HUES64 (cell line): ENCODE data around the gene KRTAP10-7.
"Not testable (repeated sequence)": the region's sequence is repeated elsewhere in the genome, so short reads cannot be mapped to it uniquely, and the experiment has no call there.

Source experiments
- H3K27ac ChIP-seq: 2 replicates; pipeline ENCODE4 v1.7.0; 2013; ENCODE audit warnings: low read depth, low read length, inconsistent platforms
- H3K27me3 ChIP-seq: 2 replicates; pipeline ENCODE4 v1.6.1; 2013; ENCODE audit warnings: mild to moderate bottlenecking, low read length; ENCODE audit not compliant: insufficient read depth
- H3K36me3 ChIP-seq: 2 replicates; pipeline ENCODE4 v1.6.1; 2013; ENCODE audit warnings: mild to moderate bottlenecking, low read length; ENCODE audit not compliant: insufficient read depth
- H3K4me1 ChIP-seq: 2 replicates; pipeline ENCODE4 v1.6.1; 2013; ENCODE audit warnings: mild to moderate bottlenecking, low read length, moderate library complexity; ENCODE audit not compliant: insufficient read depth
- H3K4me3 ChIP-seq: 2 replicates; pipeline ENCODE4 v1.5.1; 2013; ENCODE audit warnings: mild to moderate bottlenecking, low read length, moderate library complexity
- H3K9ac ChIP-seq: 2 replicates; pipeline ENCODE4 v1.6.1; 2013; ENCODE audit warnings: mild to moderate bottlenecking, low read depth, low read length
- H3K9me3 ChIP-seq: 2 replicates; pipeline ENCODE4 v1.6.1; 2013; ENCODE audit warnings: low read depth, low read length; ENCODE audit not compliant: insufficient read depth
- WGBS: fragments of 150-250, 120-280 bp; methylation state at CpG from one replicate; pipeline ENCODE4 v1.1.7; 2013; ENCODE audit warnings: missing lambda C conversion rate; 5-methylcytosine and 5-hydroxymethylcytosine counted together

KRTAP10-7 gene

DNA sequence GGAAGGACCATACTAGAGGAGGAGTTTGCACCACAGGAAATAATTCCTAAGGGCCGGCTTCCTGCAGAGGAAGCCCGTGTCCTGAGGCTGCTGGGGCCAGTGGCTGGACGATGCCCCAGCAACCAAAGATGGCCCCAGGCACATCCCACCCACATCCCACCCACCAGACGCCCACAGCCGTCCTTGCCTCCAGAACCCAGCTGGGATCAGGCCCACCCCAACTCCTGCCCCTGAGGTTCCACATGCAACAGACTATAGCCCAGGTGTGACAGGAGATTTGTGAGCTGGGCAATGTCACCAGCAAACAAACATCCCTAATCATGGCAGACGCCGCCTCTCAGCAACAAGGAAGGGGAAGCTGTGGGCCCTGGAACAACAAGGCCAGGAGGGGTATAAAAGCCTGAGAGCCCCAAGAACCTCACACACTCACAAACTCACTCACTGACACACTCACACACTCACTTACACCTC, 26.3 kb downstream of the KRTAP10-7 start, which contains the start of gene KRTAP10-9:
TSS of gene KRTAP10-9 (plus strand) at position 421 of the 471 bp plus-strand sequence. CDS start 79 bp downstream, outside the sequence.
- Histone ChIP-seq H3K27ac (no peak within 1 kb of the TSS), H3K36me3 (no peaks in the 10 kb centered on the region), H3K4me1 (no peaks in the 10 kb centered on the region), H3K9me3 (peaks cover 31% of the 10 kb centered on the region), H3K27me3 (no peaks in the 10 kb centered on the region), H3K4me3 (no peak within 1 kb of the TSS), H3K9ac (no peak within 1 kb of the TSS)
- 80% methylated on average over 7 of the region's 7 CpGs for WGBS

DNA sequence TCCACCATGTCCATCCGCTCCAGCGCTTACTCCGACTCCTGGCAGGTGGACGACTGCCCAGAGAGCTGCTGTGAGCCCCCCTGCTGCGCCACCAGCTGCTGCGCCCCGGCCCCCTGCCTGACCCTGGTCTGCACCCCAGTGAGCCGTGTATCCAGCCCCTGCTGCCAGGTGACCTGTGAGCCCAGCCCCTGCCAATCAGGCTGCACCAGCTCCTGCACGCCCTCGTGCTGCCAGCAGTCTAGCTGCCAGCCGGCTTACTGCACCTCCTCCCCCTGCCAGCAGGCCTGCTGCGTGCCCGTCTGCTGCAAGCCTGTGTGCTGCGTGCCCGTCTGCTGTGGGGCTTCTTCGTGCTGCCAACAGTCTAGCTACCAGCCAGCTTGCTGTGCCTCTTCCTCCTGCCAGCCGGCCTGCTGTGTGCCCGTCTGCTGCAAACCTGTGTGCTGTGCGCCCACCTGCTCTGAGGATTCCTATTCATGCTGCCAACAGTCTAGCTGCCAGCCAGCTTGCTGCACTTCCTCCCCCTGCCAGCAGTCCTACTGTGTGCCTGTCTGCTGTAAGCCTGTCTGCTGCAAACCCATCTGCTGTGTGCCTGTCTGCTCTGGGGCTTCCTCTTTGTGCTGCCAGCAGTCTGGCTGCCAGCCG, 26.9 kb downstream of the KRTAP10-7 start:
- H3K27ac ChIP-seq, H3K27me3 ChIP-seq, H3K4me3 ChIP-seq, H3K9ac ChIP-seq, H3K4me1 ChIP-seq, H3K36me3 ChIP-seq: not testable (repeated sequence)
- peaks cover 36% of the 10 kb centered on the region for H3K9me3 ChIP-seq
- WGBS, result 91% methylated on average over 20 of the region's 20 CpGs

DNA sequence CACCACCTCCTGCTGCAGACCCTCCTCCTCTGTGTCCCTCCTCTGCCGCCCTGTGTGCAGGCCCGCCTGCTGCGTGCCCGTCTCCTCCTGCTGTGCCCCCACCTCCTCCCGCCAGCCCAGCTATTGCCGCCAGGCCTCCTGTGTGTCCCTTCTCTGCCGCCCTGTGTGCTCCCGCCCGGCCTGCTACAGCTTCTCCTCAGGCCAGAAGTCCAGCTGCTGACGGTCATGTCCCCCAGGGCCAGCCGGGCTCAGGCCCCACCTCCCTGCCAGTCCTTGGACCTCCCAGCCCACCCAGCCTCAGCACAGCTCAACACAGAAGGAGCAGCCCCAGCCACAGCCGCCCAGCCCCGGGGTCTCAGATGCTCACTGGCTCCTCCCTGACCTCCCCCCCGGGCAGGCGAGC, 27.4 kb downstream of the KRTAP10-7 start:
- not testable (repeated sequence) for H3K4me3 ChIP-seq, H3K27ac ChIP-seq, H3K4me1 ChIP-seq, H3K36me3 ChIP-seq, H3K27me3 ChIP-seq, H3K9ac ChIP-seq
- peaks cover 32% of the 10 kb centered on the region for H3K9me3 ChIP-seq
- WGBS, result 84% methylated on average over 15 of the region's 15 CpGs

DNA sequence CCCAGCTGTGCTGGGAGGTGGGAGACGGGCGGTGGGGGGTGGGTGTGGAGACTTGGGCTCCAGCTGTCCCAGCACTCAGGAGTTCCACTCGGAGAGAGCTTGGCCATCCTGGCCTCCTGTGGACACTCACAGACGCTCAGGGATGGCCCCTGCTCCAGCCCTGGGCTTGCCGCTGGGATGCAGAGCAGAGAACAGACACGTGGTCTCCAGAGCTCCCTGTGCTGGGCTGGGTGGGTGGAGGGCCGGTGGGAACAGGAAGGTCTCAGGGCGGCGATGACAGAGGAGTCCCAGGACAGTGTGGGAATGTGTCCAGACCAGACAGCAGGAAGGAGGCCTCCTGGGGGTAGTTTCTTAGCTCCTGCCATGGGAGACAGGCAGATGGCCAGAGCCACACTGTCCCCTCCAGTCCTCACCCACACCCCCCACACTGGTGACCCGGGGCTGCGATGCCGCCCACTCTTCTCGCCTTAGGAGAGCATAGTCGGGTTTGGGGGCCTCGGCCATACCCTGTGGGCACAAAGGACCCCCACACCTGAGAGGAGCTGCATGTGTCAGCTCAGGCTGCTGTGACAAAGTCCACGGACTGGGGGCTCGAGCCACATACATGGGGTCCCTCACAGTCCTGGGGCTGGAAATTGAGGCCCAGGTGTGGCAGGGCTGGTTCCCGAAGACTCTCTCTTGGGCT, 28.5 kb downstream of the KRTAP10-7 start:
- Histone ChIP-seq H3K27ac (no peak overlapping the region), H3K27me3 (no peaks in the 10 kb centered on the region), H3K4me3 (no peak overlapping the region), H3K36me3 (no peaks in the 10 kb centered on the region), H3K9me3 (peaks cover 22% of the 10 kb centered on the region), H3K9ac (no peak overlapping the region), H3K4me1 (no peaks in the 10 kb centered on the region)
- 91% methylated on average over 18 of the region's 18 CpGs for WGBS

DNA sequence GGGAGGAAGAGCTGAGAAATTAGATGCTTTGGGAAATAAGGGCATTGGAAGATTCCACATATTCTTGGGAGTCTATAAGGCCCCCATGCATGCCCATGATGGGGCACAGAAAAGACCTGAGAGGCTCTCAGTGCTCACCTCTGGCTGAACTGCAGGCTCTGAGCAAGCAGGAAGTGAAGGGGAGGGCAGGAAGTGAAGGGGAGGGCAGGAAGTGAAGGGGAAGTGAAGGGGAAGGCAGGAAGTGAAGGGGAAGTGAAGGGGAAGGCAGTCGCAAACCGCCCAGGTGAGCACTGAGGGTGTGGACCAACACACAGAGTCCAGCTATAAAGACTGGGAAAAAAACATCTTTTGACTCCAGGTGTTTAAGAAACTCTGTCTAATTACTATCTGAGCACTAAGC, 30.0 kb downstream of the KRTAP10-7 start:
- 0 out of 2 replicates have a peak, but pooled peaks cover 8% of the 10 kb centered on the region for H3K9me3 ChIP-seq
- no peak overlapping the region for H3K27ac ChIP-seq
- no peaks in the 10 kb centered on the region for H3K27me3 ChIP-seq
- 92% methylated on average over 2 of the region's 2 CpGs for WGBS
- no peaks in the 10 kb centered on the region for H3K36me3 ChIP-seq
- H3K4me3 ChIP-seq, result no peak overlapping the region
- no peaks in the 10 kb centered on the region for H3K4me1 ChIP-seq
- no peak overlapping the region for H3K9ac ChIP-seq

DNA sequence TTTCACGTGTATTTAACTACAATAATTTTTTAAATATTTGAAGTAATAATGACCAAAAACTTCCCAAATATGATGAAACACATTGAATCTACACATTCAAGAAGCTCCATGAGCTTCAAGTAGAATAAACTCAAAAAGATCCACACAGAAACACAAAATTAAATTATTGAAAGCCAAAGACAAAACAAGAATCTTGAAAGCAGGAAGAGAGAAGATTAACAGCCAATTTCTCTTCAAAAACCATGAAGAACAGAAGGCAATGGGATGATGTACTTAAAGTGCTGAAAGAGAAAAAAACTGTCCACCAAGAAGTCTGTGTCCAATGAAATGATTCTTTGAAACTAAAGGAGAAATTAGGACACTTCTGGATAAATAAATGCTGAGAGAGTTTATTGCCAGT, 31.7 kb downstream of the KRTAP10-7 start:
- H3K4me3 ChIP-seq, result no peak overlapping the region
- WGBS, result no CpG with 5 or more reads among the region's 1 CpG

DNA sequence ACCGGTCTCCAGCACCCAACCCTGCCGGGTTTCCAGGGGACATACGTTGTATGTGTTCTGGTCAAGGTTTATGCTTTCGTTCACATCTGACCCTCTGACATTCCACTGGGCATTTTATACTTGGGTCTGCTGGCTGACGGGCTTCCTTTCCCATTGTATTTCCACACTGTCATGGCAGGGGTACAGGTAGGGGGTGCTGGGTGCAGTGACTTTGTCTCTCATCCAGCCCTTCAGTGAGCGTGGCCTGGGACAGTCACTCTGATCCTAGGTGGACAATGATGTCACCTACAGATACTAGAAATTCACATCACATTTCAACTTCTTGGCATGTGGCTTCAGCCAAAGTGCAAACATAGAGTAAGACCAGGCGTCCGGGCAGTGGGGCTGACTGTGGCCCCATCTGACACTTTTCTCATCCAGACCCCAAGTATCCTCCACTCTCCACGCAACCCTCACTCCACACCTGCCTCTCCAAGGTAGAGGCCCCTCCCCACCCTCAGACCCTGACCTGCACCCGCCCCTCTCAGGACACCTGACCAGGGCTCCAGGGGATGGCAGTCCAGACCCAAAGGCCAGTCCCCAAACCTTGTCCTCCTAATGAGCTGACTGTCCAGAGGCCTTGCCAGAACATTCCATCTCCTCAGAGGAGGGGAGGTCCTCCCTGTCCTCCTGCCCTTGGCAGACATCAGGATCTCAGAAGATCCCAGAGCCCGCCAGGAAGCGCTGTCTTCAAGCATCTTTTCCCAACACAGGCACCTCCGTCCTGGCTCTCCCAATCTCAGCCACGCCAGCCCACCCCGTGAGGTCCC, 36.0 kb downstream of the KRTAP10-7 start:
- Histone ChIP-seq H3K4me3 (no peak overlapping the region), H3K4me1 (no peaks in the 10 kb centered on the region), H3K9me3 (0 out of 2 replicates have a peak, but pooled peaks cover 8% of the 10 kb centered on the region), H3K27ac (no peak overlapping the region), H3K27me3 (no peaks in the 10 kb centered on the region), H3K36me3 (no peaks in the 10 kb centered on the region), H3K9ac (no peak overlapping the region)
- WGBS, result 90% methylated on average over 15 of the region's 15 CpGs

More for the DNA sequence above, 31.7 kb downstream of the KRTAP10-7 start:
- no peak overlapping the region for H3K27ac ChIP-seq
- no peak overlapping the region for H3K9ac ChIP-seq
- H3K9me3 ChIP-seq, result 0 out of 2 replicates have a peak, but pooled peaks cover 8% of the 10 kb centered on the region
- H3K4me1 ChIP-seq, result no peaks in the 10 kb centered on the region
- H3K36me3 ChIP-seq, result no peaks in the 10 kb centered on the region
- H3K27me3 ChIP-seq, result no peaks in the 10 kb centered on the region

DNA sequence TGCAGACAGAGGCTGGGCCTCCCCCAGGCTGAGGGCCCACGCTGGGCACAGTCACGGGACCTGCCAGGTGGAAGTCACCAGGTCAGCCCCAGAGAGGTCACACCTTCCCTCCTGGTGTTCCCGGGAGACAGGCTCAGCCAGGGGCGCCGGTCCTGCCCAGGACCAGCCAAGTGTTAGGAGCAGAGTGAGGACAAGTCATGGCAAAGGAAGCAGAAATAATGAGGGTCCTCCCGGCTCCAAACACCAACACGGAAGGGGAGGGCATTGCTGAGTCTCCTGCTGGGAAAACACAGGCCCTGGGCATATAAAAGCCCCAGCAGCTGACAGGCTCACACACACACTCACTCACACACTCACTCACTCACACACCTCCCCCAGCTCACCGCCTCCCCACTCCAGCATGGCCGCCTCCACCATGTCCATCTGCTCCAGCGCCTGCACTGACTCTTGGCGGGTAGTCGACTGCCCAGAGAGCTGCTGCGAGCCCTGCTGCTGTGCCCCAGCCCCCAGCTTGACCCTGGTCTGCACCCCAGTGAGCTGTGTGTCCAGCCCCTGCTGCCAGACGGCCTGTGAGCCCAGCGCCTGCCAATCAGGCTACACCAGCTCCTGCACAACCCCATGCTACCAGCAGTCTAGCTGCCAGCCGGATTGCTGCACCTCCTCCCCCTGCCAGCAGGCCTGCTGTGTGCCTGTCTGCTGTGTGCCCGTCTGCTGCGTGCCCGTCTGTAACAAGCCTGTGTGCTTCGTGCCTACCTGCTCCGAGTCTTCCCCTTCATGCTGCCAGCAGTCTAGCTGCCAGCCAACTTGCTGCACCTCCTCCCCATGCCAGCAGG, 36.8 kb downstream of the KRTAP10-7 start, which contains the start of gene KRTAP10-10:
TSS of gene KRTAP10-10 (plus strand) at position 339 of the 833 bp plus-strand sequence. CDS start at position 401, 62 bp downstream.
- 0 out of 2 replicates have a peak, but pooled peaks cover 2% of the 10 kb centered on the region for H3K9me3 ChIP-seq
- WGBS, result 71% methylated on average over 21 of the region's 21 CpGs
- H3K4me1 ChIP-seq, result no peaks in the 10 kb centered on the region
- H3K27me3 ChIP-seq, result no peaks in the 10 kb centered on the region
- no peak within 1 kb of the TSS for H3K4me3 ChIP-seq
- H3K36me3 ChIP-seq, result no peaks in the 10 kb centered on the region
- H3K27ac ChIP-seq, result no peak within 1 kb of the TSS
- H3K9ac ChIP-seq, result no peak within 1 kb of the TSS

DNA sequence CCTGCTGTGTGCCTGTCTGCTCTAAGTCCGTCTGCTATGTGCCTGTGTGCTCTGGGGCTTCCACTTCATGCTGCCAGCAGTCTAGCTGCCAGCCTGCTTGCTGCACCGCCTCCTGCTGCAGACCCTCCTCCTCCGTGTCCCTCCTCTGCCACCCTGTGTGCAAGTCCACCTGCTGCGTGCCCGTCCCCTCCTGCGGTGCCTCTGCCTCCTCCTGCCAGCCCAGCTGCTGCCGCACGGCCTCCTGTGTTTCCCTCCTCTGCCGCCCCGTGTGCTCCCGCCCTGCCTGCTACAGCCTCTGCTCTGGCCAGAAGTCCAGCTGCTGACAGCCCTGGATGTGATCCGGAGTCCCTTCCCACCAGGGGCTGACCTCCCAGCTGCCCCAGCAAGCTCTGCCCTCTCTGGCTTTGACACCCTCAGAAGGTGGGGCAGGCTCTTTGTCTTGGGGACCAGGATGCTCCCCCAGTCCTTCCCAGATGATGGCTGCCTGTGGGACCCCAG, 37.5 kb downstream of the KRTAP10-7 start:
- not testable (repeated sequence) for H3K4me1 ChIP-seq, H3K9ac ChIP-seq, H3K9me3 ChIP-seq, H3K27ac ChIP-seq, H3K27me3 ChIP-seq, H3K4me3 ChIP-seq, H3K36me3 ChIP-seq
- WGBS, result 84% methylated on average over 6 of the region's 12 CpGs

DNA sequence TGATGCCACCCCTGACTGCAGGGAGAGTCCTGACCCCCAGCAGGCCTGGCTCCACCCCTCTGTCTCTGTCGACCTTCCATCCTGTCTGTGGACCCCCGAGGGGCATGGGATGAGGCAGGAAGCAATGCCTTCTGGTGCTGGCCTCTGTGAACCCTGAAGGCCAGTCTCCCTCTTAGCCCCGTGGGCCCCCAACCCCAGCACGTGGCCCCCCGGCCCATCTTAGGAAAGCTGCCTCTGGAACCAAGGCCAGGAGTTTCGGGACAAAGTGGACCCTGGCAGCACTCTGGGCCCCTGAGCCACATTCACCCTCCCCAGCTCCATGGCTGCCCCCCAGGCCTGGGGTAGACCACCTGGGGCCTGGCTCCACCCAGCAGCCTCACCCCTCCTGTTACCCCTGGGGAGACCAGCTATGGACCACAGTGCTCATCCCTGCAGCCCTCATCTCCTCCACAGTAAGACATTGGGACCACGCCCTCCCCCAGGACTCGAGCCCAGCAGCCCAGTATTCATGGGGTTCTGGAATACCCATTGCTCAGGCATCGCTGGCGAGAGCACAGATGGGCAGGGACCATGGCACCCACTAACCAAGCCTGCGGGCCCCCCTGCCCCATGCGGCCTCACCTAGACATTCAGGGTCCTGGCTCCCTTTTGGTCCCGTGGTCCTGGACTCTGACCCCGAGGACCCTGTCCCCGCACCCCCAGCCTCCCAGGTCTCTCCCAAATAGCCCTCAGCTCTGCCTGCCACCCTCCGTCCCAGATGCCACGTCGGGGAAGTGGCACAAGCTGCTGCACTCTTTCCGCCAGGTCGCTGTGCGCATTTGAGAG, 38.3 kb downstream of the KRTAP10-7 start:
- not testable (repeated sequence) for H3K9me3 ChIP-seq, H3K9ac ChIP-seq, H3K36me3 ChIP-seq, H3K4me1 ChIP-seq, H3K4me3 ChIP-seq, H3K27ac ChIP-seq, H3K27me3 ChIP-seq
- 95% methylated on average over 19 of the region's 21 CpGs for WGBS
